Caco-2 (cell line): ENCODE results near the gene ATP23. TPM values are rescaled to one million over a fixed set of nuclear protein-coding genes. Genes with fewer than 3 reads are reported as not detected.

Experiments used
- BruUV-seq: library from RNA; stranded (reverse); fragments of 400-500 nt; replicated peaks from 2 replicates; lab custom pipeline; 2021; lab: Mats Ljungman, UMichigan
- CTCF ChIA-PET: fragments of 300-600 bp; sonication (Branson Sonifier 250); formaldehyde crosslinking; loops from one replicate; lab custom pipeline; 2022; ENCODE audit warnings: antibody characterized with exemption; lab: Charles Lee
- POLR2A ChIA-PET: fragments of 300-600 bp; sonication (Branson Sonifier 250); formaldehyde crosslinking; loops from one replicate; lab custom pipeline; 2022; ENCODE audit warnings: antibody characterized with exemption; lab: Charles Lee
- DNase-seq, 2 experiments: peaks; one replicate each; pipeline versions ENCODE4 v3.0.0 to v3.0.0-alpha.2; 2020 to 2022
- H3K27me3 ChIP-seq: replicated peaks from 2 replicates; pipeline ENCODE4 v1.6.0; 2011; ENCODE audit warnings: low read length; ENCODE audit not compliant: control insufficient read depth, insufficient read depth
- H3K36me3 ChIP-seq: 2 replicates; pipeline ENCODE4 v1.5.1; 2011; ENCODE audit warnings: low read length; ENCODE audit not compliant: control insufficient read depth, insufficient read depth
- H3K4me1 ChIP-seq: fragments of 250-450 bp; sonication (Bioruptor Pico); 2 replicates; pipeline ENCODE4 v1.5.1; 2020; ENCODE audit warnings: mild to moderate bottlenecking
- H3K4me3 ChIP-seq: 2 replicates; pipeline ENCODE4 v1.5.1; 2011; ENCODE audit warnings: low read depth, mild to moderate bottlenecking, control low read depth, low read length
- H3K9me3 ChIP-seq: fragments of 250-450 bp; sonication (Bioruptor Pico); 2 replicates; pipeline ENCODE4 v1.5.1; 2020; ENCODE audit warnings: mild to moderate bottlenecking, moderate library complexity
- H3K27ac Mint-ChIP-seq: one replicate; pipeline ENCODE4 v1.8.0; 2022; ENCODE audit warnings: mixed read lengths; ENCODE audit not compliant: unreplicated experiment
- H3K27me3 Mint-ChIP-seq: one replicate; pipeline ENCODE4 v1.8.0; 2022; ENCODE audit warnings: mixed read lengths; ENCODE audit not compliant: insufficient read depth, unreplicated experiment
- H3K36me3 Mint-ChIP-seq: one replicate; pipeline ENCODE4 v1.8.0; 2022; ENCODE audit warnings: mild to moderate bottlenecking, mixed read lengths; ENCODE audit not compliant: insufficient read depth, unreplicated experiment
- H3K4me1 Mint-ChIP-seq: one replicate; pipeline ENCODE4 v1.8.0; 2022; ENCODE audit warnings: low read depth, mixed read lengths; ENCODE audit not compliant: unreplicated experiment
- H3K4me3 Mint-ChIP-seq: one replicate; pipeline ENCODE4 v1.8.0; 2022; ENCODE audit warnings: mild to moderate bottlenecking, moderate library complexity, mixed read lengths; ENCODE audit not compliant: unreplicated experiment
- H3K9me3 Mint-ChIP-seq: one replicate; pipeline ENCODE4 v1.8.0; 2022; ENCODE audit warnings: mixed read lengths; ENCODE audit not compliant: unreplicated experiment
- CTCF ChIP-seq, 2 experiments: fragments of 200-600 bp in 1 of 2; IDR thresholded peaks; 1 replicate in 1 of 2; 2 replicates in 1 of 2; pipeline versions ENCODE4 v1.5.1 to v1.8.0; 2011 to 2022; ENCODE audit warnings: antibody characterized with exemption in 1 of 2, control low read depth in 1 of 2, inconsistent platforms in 1 of 2, low read depth in 1 of 2, low read length in 1 of 2, mild to moderate bottlenecking in 1 of 2, moderate library complexity in 1 of 2; ENCODE audit not compliant: insufficient read depth in 1 of 2, severe bottlenecking in 1 of 2, unreplicated experiment in 1 of 2
- intact Hi-C: fragments of 100-400 bp; cut with micrococcal nuclease; formaldehyde crosslinking; loops from one replicate; pipeline ENCODE4 v1.10.0; 2022; ENCODE audit not compliant: unreplicated experiment
- total RNA-seq: library from RNA; stranded (reverse); gene quantifications from 2 replicates; pipeline ENCODE4 v1.2.3, GENCODE V29; 2022

ATP23 gene
- total RNA-seq, 1 experiment from 2014 or later = 6.6 TPM

- DNase-seq = no peak
These were observed 12.1 kb upstream of the ATP23 start for GRCh38 chr12:57929092-57929830.

GRCh38 chr12:57934819-57935218, 6.5 kb upstream of the ATP23 start:
- ChIA-PET POLR2A (no interaction called here), CTCF (no interaction called here)
- intact Hi-C loops = no loop called here
- no peaks in the 10 kb centered on the region for H3K36me3 Mint-ChIP-seq
- H3K27me3 Mint-ChIP-seq = peaks cover 10% of the 10 kb centered on the region
- no peak overlapping the region for H3K27ac Mint-ChIP-seq
- no peak overlapping the region for H3K4me3 Mint-ChIP-seq
- no peak for TF ChIP-seq CTCF (IDR thresholded peaks at IDR 0.05; ENCODE audit: insufficient read depth in 1 of 2, low read depth in 1 of 2, low read length in 1 of 2, severe bottlenecking in 1 of 2, unreplicated experiment in 1 of 2)
- no peaks in the 10 kb centered on the region for H3K36me3 ChIP-seq
- H3K4me1 Mint-ChIP-seq = no peaks in the 10 kb centered on the region
- no TSS peak for BruUV-seq
- DNase-seq = no peak
- H3K27me3 ChIP-seq = no peaks in the 10 kb centered on the region
- H3K9me3 Mint-ChIP-seq = peaks cover 13% of the 10 kb centered on the region
- no peak overlapping the region for H3K4me3 ChIP-seq
- H3K9me3 ChIP-seq = no peaks in the 10 kb centered on the region
- H3K4me1 ChIP-seq = no peaks in the 10 kb centered on the region; the same call in 1 of the 2 replicates

More at GRCh38 chr12:57929092-57929830, 12.1 kb upstream of the ATP23 start:
- H3K4me1 Mint-ChIP-seq = no peaks in the 10 kb centered on the region
- Histone ChIP-seq H3K9me3 (no peaks in the 10 kb centered on the region), H3K4me3 (no peak overlapping the region), H3K36me3 (no peaks in the 10 kb centered on the region), H3K27me3 (no peaks in the 10 kb centered on the region), H3K4me1 (no peaks in the 10 kb centered on the region)
- H3K4me3 Mint-ChIP-seq = no peak overlapping the region
- intact Hi-C loops = no loop called here
- TF ChIP-seq CTCF (IDR thresholded peaks at IDR 0.05; ENCODE audit: insufficient read depth in 1 of 2, low read depth in 1 of 2, low read length in 1 of 2, severe bottlenecking in 1 of 2, unreplicated experiment in 1 of 2) = no peak
- BruUV-seq = no TSS peak
- CTCF ChIA-PET = no interaction called here
- H3K27ac Mint-ChIP-seq = no peak overlapping the region
- POLR2A ChIA-PET = no interaction called here
- peaks cover 7% of the 10 kb centered on the region for H3K27me3 Mint-ChIP-seq
- peaks cover 13% of the 10 kb centered on the region for H3K9me3 Mint-ChIP-seq
- no peaks in the 10 kb centered on the region for H3K36me3 Mint-ChIP-seq

GRCh38 chr12:57935331-57935730, 6.0 kb upstream of the ATP23 start:
- Mint-ChIP-seq H3K27me3 (peaks cover 10% of the 10 kb centered on the region), H3K36me3 (no peaks in the 10 kb centered on the region), H3K4me3 (peak overlapping the region; percentile 86), H3K9me3 (peaks cover 13% of the 10 kb centered on the region), H3K4me1 (peaks cover 2% of the 10 kb centered on the region), H3K27ac (peak overlapping the region; percentile 90)
- H3K36me3 ChIP-seq = no peaks in the 10 kb centered on the region
- H3K4me3 ChIP-seq = peak overlapping the region; percentile 56
- H3K9me3 ChIP-seq = no peaks in the 10 kb centered on the region
- intact Hi-C loops = no loop called here
- POLR2A ChIA-PET = no interaction called here
- BruUV-seq = no TSS peak
- no peaks in the 10 kb centered on the region for H3K27me3 ChIP-seq
- CTCF ChIA-PET = no interaction called here
- TF ChIP-seq CTCF (IDR thresholded peaks at IDR 0.05; ENCODE audit: insufficient read depth in 1 of 2, low read depth in 1 of 2, low read length in 1 of 2, severe bottlenecking in 1 of 2, unreplicated experiment in 1 of 2) = no peak
- no peaks in the 10 kb centered on the region; the same call in 1 of the 2 replicates for H3K4me1 ChIP-seq
- DNase-seq = no peak
